Stimulated activated CD8-positive, alpha-beta memory T cell treated with anti-CD3 and anti-CD28 coated beads, Interleukin-15, amount 100 ng/mL, for 24 hours (primary cell): Measurements from ENCODE around the gene ZEB2.

ENCODE experiments used
- DNase-seq: peaks from one replicate; pipeline ENCODE4 v3.0.0-alpha.2; 2020; ENCODE audit warnings: low read depth

Gene ZEB2

GRCh38 chr2:144512891-144513351 lies 7.0 kb downstream of the ZEB2 start:
- DNase-seq = no peak

- no peak for DNase-seq
Observed at GRCh38 chr2:144512470-144512869, 7.4 kb downstream of the ZEB2 start.

GRCh38 chr2:144511937-144512336 lies 8.0 kb downstream of the ZEB2 start:
- DNase-seq = no peak

- DNase-seq = no peak
Observed at GRCh38 chr2:144511226-144511810, 8.6 kb downstream of the ZEB2 start.

- no peak for DNase-seq
Observed at GRCh38 chr2:144510294-144510991, 9.5 kb downstream of the ZEB2 start.

- no peak for DNase-seq
Observed at GRCh38 chr2:144509879-144510221, 10.1 kb downstream of the ZEB2 start.

- no peak for DNase-seq
Observed at GRCh38 chr2:144509001-144509878, 10.7 kb downstream of the ZEB2 start.

- no peak for DNase-seq
Observed at GRCh38 chr2:144508172-144508851, 11.6 kb downstream of the ZEB2 start.

GRCh38 chr2:144507441-144508171 lies 12.3 kb downstream of the ZEB2 start:
- no peak for DNase-seq

GRCh38 chr2:144505245-144505831 lies 14.6 kb downstream of the ZEB2 start:
- no peak for DNase-seq

GRCh38 chr2:144504218-144504641 lies 15.7 kb downstream of the ZEB2 start:
- no peak for DNase-seq

- no peak for DNase-seq
Observed at GRCh38 chr2:144503242-144503641, 16.7 kb downstream of the ZEB2 start.

GRCh38 chr2:144502369-144502768 lies 17.6 kb downstream of the ZEB2 start:
- no peak for DNase-seq

GRCh38 chr2:144501627-144502026 lies 18.3 kb downstream of the ZEB2 start:
- no peak for DNase-seq

GRCh38 chr2:144501118-144501517 lies 18.8 kb downstream of the ZEB2 start:
- no peak for DNase-seq

GRCh38 chr2:144500563-144500962 lies 19.4 kb downstream of the ZEB2 start:
- DNase-seq = no peak

- no peak for DNase-seq
Observed at GRCh38 chr2:144498277-144498676, 21.6 kb downstream of the ZEB2 start.

GRCh38 chr2:144496977-144497598 lies 22.8 kb downstream of the ZEB2 start:
- no peak for DNase-seq

- DNase-seq = no peak
Observed at GRCh38 chr2:144496092-144496976, 23.6 kb downstream of the ZEB2 start.
